ENCODE results near the gene ADAMTS14. TPM values are rescaled to one million over a fixed set of nuclear protein-coding genes. Genes with fewer than 3 reads are reported as not detected.

Gene ADAMTS14
- polyA plus RNA-seq, 1 donor (not counting 4 experiments of a cell fraction or from before 2014, with no cell fraction given) = 0.09 TPM

DNA sequence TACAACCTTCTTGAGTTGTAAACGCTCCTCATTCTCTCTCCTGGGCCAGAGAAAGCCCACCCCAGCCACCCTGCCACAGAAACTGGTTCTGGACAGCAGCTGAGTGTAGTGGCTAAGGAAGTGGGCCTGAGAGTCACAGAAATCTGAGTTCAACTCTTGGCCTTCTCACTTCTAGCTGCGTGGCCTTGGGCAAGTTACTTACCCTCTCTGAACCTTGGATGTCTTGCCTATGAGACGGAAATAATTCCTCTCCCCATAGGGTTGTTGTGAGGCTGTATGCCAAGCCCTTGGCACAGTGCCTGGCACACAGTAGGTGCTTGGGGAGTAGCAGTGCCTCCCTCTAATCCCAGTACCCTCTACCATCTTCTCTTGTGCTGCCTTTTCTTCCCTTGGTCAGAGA is 51.5 kb downstream of the ADAMTS14 start:
- no peaks in the 10 kb centered on the region for H3K9me1 ChIP-seq (ENCODE audit: control insufficient read depth, extremely low read depth, insufficient read depth, low read length)
- no peak overlapping the region for H3K27ac ChIP-seq (ENCODE audit: control insufficient read depth, insufficient read depth, low read length)
- H4K20me1 ChIP-seq (ENCODE audit: control insufficient read depth, extremely low read depth, insufficient read depth, low read length) = no peaks in the 10 kb centered on the region
- no peak for TF ChIP-seq EZH2 (IDR thresholded peaks at IDR 0.05; ENCODE audit: low read length)
- H3K36me3 ChIP-seq (ENCODE audit: control insufficient read depth in 2 of 2, extremely low read depth in 1 of 2, insufficient read depth in 2 of 2, low read length in 2 of 2) = no peaks in the 10 kb centered on the region
- DNase-seq (ENCODE audit: low read depth, low spot score) = no peak
- no peak overlapping the region for H3K4me3 ChIP-seq (ENCODE audit: control insufficient read depth in 2 of 3, extremely low read depth in 1 of 3, insufficient read depth in 2 of 3, low read depth in 1 of 3, low read length in 3 of 3)
- no peaks in the 10 kb centered on the region for H3K79me2 ChIP-seq (ENCODE audit: control insufficient read depth, insufficient read depth, low read length)
- dilution Hi-C loops (cut with MboI; ENCODE audit: extremely low pct_ligation_motif_present, low sequenced_read_pairs) = no loop called here
- no peak overlapping the region for H2AFZ ChIP-seq (ENCODE audit: control insufficient read depth, low read length)
- H3K27me3 ChIP-seq (ENCODE audit: control insufficient read depth, extremely low read depth, insufficient read depth, low read length) = peaks cover 11% of the 10 kb centered on the region
- no peak overlapping the region for H3K9ac ChIP-seq (ENCODE audit: control insufficient read depth, extremely low read depth, insufficient read depth, low read length)
- no peaks in the 10 kb centered on the region for H3K9me3 ChIP-seq (ENCODE audit: control insufficient read depth, low read depth, low read length)
- no peak overlapping the region for H3K4me2 ChIP-seq (ENCODE audit: control insufficient read depth, extremely low read depth, insufficient read depth, low read depth, low read length)
- no peak for FAIRE-seq
- no peaks in the 10 kb centered on the region for H3K4me1 ChIP-seq (ENCODE audit: control insufficient read depth, extremely low read depth, insufficient read depth, low read length)

- FAIRE-seq (no peak), DNase-seq (ENCODE audit: low read depth, low spot score) (no peak)
- no peak overlapping the region for H3K4me3 ChIP-seq (ENCODE audit: control insufficient read depth in 2 of 3, extremely low read depth in 1 of 3, insufficient read depth in 2 of 3, low read depth in 1 of 3, low read length in 3 of 3)
- no peaks in the 10 kb centered on the region for H4K20me1 ChIP-seq (ENCODE audit: control insufficient read depth, extremely low read depth, insufficient read depth, low read length)
- no peaks in the 10 kb centered on the region for H3K9me3 ChIP-seq (ENCODE audit: control insufficient read depth, low read depth, low read length)
- H3K4me1 ChIP-seq (ENCODE audit: control insufficient read depth, extremely low read depth, insufficient read depth, low read length) = no peaks in the 10 kb centered on the region
- no peaks in the 10 kb centered on the region for H3K36me3 ChIP-seq (ENCODE audit: control insufficient read depth in 2 of 2, extremely low read depth in 1 of 2, insufficient read depth in 2 of 2, low read length in 2 of 2)
- dilution Hi-C loops (cut with MboI; ENCODE audit: extremely low pct_ligation_motif_present, low sequenced_read_pairs) = no loop called here
- TF ChIP-seq CTCF (optimal IDR thresholded peaks at IDR 0.05 in 1 of 3, IDR thresholded peaks at IDR 0.05 in 1 of 3, conservative IDR thresholded peaks at IDR 0.05 in 1 of 3; ENCODE audit: extremely low read depth in 1 of 3, insufficient read depth in 2 of 3, low read length in 3 of 3) (no peak), EZH2 (IDR thresholded peaks at IDR 0.05; ENCODE audit: low read length) (no peak)
- peaks cover 23% of the 10 kb centered on the region for H3K27me3 ChIP-seq (ENCODE audit: control insufficient read depth, extremely low read depth, insufficient read depth, low read length)
- H3K79me2 ChIP-seq (ENCODE audit: control insufficient read depth, insufficient read depth, low read length) = no peaks in the 10 kb centered on the region
- H3K27ac ChIP-seq (ENCODE audit: control insufficient read depth, insufficient read depth, low read length) = no peak overlapping the region
- no peaks in the 10 kb centered on the region for H3K9me1 ChIP-seq (ENCODE audit: control insufficient read depth, extremely low read depth, insufficient read depth, low read length)
- no peak overlapping the region for H2AFZ ChIP-seq (ENCODE audit: control insufficient read depth, low read length)
- no peak overlapping the region for H3K9ac ChIP-seq (ENCODE audit: control insufficient read depth, extremely low read depth, insufficient read depth, low read length)
- no peak overlapping the region for H3K4me2 ChIP-seq (ENCODE audit: control insufficient read depth, extremely low read depth, insufficient read depth, low read depth, low read length)
Observed at GRCh38 chr10:70726909-70727495, 54.7 kb downstream of the ADAMTS14 start.

- TF ChIP-seq EZH2 (IDR thresholded peaks at IDR 0.05; ENCODE audit: low read length) (no peak), CTCF (optimal IDR thresholded peaks at IDR 0.05 in 1 of 3, IDR thresholded peaks at IDR 0.05 in 1 of 3, conservative IDR thresholded peaks at IDR 0.05 in 1 of 3; ENCODE audit: extremely low read depth in 1 of 3, insufficient read depth in 2 of 3, low read length in 3 of 3) (no peak)
- Histone ChIP-seq H3K9ac (ENCODE audit: control insufficient read depth, extremely low read depth, insufficient read depth, low read length) (no peak overlapping the region), H3K4me2 (ENCODE audit: control insufficient read depth, extremely low read depth, insufficient read depth, low read depth, low read length) (no peak overlapping the region), H3K9me1 (ENCODE audit: control insufficient read depth, extremely low read depth, insufficient read depth, low read length) (no peaks in the 10 kb centered on the region), H3K9me3 (ENCODE audit: control insufficient read depth, low read depth, low read length) (no peaks in the 10 kb centered on the region), H4K20me1 (ENCODE audit: control insufficient read depth, extremely low read depth, insufficient read depth, low read length) (no peaks in the 10 kb centered on the region), H3K4me1 (ENCODE audit: control insufficient read depth, extremely low read depth, insufficient read depth, low read length) (no peaks in the 10 kb centered on the region), H3K79me2 (ENCODE audit: control insufficient read depth, insufficient read depth, low read length) (no peaks in the 10 kb centered on the region), H2AFZ (ENCODE audit: control insufficient read depth, low read length) (no peak overlapping the region), H3K27me3 (ENCODE audit: control insufficient read depth, extremely low read depth, insufficient read depth, low read length) (peaks cover 23% of the 10 kb centered on the region), H3K4me3 (ENCODE audit: control insufficient read depth in 2 of 3, extremely low read depth in 1 of 3, insufficient read depth in 2 of 3, low read depth in 1 of 3, low read length in 3 of 3) (no peak overlapping the region), H3K27ac (ENCODE audit: control insufficient read depth, insufficient read depth, low read length) (no peak overlapping the region), H3K36me3 (ENCODE audit: control insufficient read depth in 2 of 2, extremely low read depth in 1 of 2, insufficient read depth in 2 of 2, low read length in 2 of 2) (no peaks in the 10 kb centered on the region)
- DNase-seq (ENCODE audit: low read depth, low spot score) (no peak), FAIRE-seq (no peak)
- dilution Hi-C loops (cut with MboI; ENCODE audit: extremely low pct_ligation_motif_present, low sequenced_read_pairs) = no loop called here
Observed at GRCh38 chr10:70728328-70728727, 56.0 kb downstream of the ADAMTS14 start.
